Prostate gland (tissue), 2 donors: ENCODE results near the gene HAP1.

ENCODE experiments used
- CTCF ChIP-seq, 4 experiments: fragments of 200-600 bp in 2 of 4; fragments of 450-650 bp in 2 of 4; sonication (generic) in 2 of 4; IDR thresholded peaks; 1 replicate in 3 of 4; 2 replicates in 1 of 4; pipeline ENCODE4 v1.5.1; 2016 to 2019; ENCODE audit warnings: antibody characterized with exemption in 4 of 4, mild to moderate bottlenecking in 2 of 4, moderate library complexity in 2 of 4
- POLR2AphosphoS5 ChIP-seq: sonication (generic); formaldehyde crosslinking; IDR thresholded peaks from one replicate; pipeline ENCODE4 v1.6.1; 2017; ENCODE audit warnings: antibody characterized with exemption

- TF ChIP-seq POLR2AphosphoS5: no peak
- TF ChIP-seq CTCF (IDR thresholded peaks at IDR 0.05): no peak
Observed at GRCh38 chr17:41707803-41708669, 26.4 kb downstream of the HAP1 start.
